VCaP (cell line): ENCODE data around the gene NEDD8.

ENCODE experiments used
- H3K27ac ChIP-seq: fragments of 450-650 bp; 2 replicates; pipeline ENCODE4 v1.5.1; 2017
- TF ChIP-seq, protein P1 (sequence below): fragments of 450-650 bp; conservative IDR thresholded peaks from 2 replicates; pipeline ENCODE4 v1.5.1; 2017; ENCODE audit warnings: mild to moderate bottlenecking, moderate library complexity

NEDD8 gene

DNA sequence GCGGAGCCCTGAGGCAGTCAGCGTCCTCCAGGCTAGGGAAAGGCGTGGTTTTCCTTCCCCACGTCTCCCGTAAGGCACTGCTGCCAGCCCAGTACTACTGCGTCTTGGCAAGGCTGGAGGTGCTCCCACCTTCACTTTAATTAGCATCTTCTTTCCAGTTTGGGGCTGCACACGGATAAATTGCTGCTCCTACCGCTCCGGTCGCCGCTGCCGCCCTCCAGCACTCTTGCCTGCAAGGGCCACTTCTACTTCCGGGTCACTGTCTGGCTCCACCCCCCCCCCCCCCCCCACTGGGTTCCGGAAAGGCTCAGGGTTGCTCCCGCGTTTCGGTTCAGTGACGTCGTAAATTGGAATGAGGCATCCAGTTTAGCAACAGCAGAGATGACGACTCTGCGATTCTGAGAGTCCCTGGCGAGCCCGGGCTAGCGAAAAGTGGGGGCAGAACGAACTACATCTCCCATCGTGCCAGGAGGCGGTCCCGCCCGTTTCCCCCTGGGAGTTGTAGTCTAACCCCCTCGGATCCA, at the start of gene NEDD8:
TSS of gene NEDD8 (minus strand) at position 247 of the 524 bp plus-strand sequence. CDS start at position 147, 100 bp downstream.
- peak within 1 kb of the TSS; percentile 85 for H3K27ac ChIP-seq
- TF ChIP-seq, protein P1, sequence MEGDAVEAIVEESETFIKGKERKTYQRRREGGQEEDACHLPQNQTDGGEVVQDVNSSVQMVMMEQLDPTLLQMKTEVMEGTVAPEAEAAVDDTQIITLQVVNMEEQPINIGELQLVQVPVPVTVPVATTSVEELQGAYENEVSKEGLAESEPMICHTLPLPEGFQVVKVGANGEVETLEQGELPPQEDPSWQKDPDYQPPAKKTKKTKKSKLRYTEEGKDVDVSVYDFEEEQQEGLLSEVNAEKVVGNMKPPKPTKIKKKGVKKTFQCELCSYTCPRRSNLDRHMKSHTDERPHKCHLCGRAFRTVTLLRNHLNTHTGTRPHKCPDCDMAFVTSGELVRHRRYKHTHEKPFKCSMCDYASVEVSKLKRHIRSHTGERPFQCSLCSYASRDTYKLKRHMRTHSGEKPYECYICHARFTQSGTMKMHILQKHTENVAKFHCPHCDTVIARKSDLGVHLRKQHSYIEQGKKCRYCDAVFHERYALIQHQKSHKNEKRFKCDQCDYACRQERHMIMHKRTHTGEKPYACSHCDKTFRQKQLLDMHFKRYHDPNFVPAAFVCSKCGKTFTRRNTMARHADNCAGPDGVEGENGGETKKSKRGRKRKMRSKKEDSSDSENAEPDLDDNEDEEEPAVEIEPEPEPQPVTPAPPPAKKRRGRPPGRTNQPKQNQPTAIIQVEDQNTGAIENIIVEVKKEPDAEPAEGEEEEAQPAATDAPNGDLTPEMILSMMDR = no peak

DNA sequence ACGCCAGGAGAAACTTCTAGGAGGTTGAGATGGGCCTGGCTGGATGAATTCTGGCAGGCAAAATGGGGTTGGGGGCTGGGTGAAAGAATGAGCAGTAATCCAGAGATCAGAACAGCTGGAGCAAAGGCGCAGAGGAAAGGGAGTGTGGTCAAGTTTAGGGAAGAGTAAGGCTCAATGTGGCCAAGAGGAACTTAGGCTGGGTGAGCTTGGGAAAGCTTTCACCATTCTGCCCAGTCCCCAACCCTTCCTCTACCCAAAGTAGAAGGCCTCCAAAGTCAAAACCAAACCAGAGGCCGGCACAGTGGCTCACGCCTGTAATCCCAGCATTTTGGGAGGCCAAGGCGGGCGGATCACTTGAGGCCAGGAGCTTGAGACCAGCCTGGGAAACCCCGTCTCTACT, 49.5 kb upstream of the NEDD8 start:
- no peak overlapping the region for H3K27ac ChIP-seq
- TF ChIP-seq, protein P1 = no peak

DNA sequence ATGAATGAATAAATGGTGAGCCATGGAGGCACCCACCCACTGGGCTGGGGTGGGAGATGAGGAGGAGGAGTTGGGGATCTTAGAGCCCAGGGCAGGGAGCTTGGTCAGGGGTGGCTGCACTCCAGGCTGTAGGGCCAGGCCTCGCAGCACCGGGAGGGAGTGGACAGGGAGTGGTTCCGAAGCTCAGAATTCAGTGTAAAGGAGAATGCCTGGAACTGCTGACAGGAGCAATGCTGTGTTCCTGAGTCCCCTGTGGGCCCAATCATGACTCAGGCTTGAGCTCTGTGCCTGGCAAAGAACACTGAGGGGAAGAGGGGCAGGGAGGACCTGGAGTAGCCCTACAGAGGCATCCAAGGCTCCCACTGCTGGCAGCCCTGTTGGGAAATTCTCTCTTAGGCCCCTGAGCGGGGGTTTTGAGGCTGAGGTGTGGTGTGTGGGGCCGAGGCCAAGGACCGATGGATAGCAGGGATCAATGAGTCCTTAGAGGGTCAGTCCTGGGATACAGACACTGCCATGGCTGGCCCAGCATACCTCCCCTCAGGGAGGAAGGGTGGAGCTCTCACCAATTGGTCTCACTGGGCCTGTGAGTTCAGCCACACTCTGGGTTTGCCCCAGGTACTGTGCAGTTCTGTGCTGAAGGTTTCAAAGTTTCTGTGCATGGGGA, 48.8 kb upstream of the NEDD8 start:
- H3K27ac ChIP-seq = no peak overlapping the region

DNA sequence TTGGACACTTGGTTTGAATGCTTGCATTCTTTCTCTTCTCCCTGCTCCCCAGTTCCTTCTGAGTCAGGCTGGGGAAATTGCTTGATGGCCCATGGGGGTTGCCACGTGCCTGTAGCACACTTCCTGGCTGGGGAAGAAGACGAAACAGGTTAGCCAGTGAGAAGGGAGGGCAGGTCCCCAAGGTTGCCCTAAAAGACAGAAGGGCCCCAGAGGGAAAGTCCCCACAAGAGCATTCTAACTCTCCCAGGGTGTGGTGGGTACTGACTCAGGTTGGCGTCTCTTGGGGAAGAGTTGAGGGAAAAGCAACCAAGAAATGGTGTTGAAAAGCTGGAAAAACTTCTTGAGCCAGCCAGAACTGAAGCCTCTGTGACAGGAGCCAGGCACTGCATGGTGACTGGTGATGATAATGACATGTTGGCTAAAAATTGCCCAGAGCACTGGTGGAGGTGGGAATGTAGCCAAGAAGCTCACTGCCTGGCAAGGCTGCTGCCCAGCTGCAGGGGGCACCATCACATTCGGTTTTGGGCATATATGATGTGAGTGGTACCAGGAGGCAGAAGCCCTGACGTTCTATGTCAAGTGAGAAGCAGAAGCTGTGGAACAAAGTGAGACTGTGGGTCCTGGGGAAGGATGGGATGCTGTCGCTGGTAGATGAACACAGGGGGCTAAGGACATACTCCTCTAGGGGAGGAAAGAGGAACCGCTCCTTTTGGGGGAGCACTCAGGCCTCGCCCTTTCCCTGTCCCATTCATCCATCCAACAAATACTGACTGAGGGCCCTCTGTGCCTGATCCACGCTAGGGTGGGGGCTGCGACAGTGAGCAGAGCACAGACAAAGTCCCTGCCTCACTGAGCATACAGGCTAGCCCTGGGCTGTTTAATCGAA, 47.4 kb upstream of the NEDD8 start:
- TF ChIP-seq, protein P1 = 0 out of 2 replicates have a peak, but pooled peaks have one; percentile 5
- H3K27ac ChIP-seq = no peak overlapping the region

More for the DNA sequence above, 48.8 kb upstream of the NEDD8 start:
- TF ChIP-seq, protein P1 = no peak

DNA sequence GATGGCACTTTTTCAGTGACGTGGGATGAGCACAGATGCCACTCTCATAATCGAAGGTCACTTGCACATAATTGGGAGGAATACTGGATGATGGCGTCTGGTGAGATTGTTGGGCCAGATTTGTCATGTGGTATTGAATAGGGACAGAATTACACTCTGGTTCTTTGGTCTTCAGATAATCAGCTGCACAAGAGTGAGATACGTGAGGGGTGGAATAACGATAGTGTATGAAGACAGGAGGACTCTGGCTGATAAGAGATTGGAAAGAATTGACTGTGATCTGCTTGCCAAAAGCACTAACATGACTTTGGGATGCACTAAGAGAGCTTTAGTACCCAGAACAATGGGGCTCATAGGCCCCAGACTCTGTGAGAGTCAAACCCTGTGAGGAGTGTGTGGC, 46.3 kb upstream of the NEDD8 start:
- TF ChIP-seq, protein P1 = no peak
- H3K27ac ChIP-seq = no peak overlapping the region

DNA sequence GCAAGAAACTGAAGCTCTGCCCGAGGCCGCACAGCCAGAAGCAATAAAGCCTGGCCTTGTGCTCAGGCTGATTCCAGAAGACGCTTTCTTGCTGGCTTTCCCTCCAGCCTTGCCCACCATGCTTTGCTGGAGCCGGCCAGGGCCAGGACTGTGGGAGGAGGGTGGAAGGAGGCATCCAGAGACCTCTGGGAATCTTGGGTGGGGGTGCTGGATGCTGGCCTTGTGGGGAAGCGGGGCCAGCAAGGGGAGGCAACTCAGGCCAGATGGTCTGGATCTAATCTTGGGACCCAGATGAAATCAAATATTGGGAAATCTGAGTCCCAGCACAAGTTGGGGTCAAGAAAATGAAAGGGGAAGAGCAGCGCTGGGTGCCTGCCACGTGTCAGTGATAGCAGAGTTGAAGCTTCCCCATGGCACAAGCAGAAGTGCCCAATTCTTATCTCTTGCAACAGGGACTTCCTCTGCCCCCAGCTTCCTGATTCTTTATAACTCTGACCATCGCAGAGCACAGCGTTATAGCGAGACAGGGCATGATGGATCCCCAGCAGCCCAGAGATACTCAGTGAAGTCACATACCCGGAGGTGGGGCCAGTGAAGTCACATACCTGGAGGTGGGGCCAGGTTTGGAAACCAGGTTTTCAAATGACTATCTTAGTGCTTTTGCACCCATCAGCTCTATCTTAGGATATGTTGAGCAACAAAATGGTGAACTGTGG, 45.6 kb upstream of the NEDD8 start:
- TF ChIP-seq, protein P1 = no peak
- no peak overlapping the region for H3K27ac ChIP-seq

DNA sequence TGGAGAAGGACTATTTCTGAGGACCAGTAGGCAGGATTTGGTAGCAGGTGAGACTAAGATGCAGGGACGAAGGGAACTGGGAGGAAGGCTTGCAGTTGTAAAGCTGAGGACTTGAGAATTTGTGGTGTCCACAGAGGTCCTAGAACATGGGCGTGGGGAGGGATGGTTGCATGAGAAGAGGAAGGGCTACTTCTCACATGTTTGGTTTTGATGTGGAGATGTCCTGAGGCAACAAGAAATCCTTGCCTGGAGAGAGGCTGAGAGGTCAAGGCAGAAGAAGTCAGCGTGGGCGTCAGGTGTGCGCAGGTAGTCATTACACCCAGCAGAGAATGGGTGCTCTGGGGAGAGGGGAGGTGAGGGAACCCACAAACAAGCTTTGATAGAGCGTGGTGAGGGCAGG, 44.9 kb upstream of the NEDD8 start:
- H3K27ac ChIP-seq = no peak overlapping the region
- TF ChIP-seq, protein P1 = no peak
